Adrenal gland (tissue), 12 donors: ENCODE results near the gene RAB5IF. TPM values are rescaled to one million over a fixed set of nuclear protein-coding genes. Genes with fewer than 3 reads are reported as not detected.

ENCODE experiments used
- DNase-seq, 7 donors: peaks; one replicate each; pipeline ENCODE4 v3.0.0-alpha.2; 2019 to 2020
- H3K27ac ChIP-seq, 5 donors: fragments of 200-600 bp; sonication (generic) in 4 of 5; 1 replicate in 3 of 5; 2 replicates in 2 of 5; pipeline versions ENCODE4 v1.5.1 to v1.8.0; 2016 to 2020; ENCODE audit warnings: mild to moderate bottlenecking in 1 of 5
- H3K27me3 ChIP-seq: fragments of 200-600 bp; 2 replicates; pipeline ENCODE4 v1.8.0; 2021
- H3K36me3 ChIP-seq, 2 donors: fragments of 200-600 bp; replicated peaks in 1 of 2; 1 replicate in 1 of 2; 2 replicates in 1 of 2; pipeline versions ENCODE4 v1.5.1 to v1.8.0; 2018 to 2022
- H3K4me1 ChIP-seq, 2 donors: fragments of 200-600 bp; replicated peaks in 1 of 2; 1 replicate in 1 of 2; 2 replicates in 1 of 2; pipeline versions ENCODE4 v1.5.1 to v1.8.0; 2018 to 2021
- H3K4me3 ChIP-seq, 4 donors: fragments of 200-600 bp; sonication (generic) in 3 of 4; one replicate each; pipeline ENCODE4 v1.5.1; 2016 to 2018
- H3K9me3 ChIP-seq, 3 donors: fragments of 200-600 bp; sonication (generic) in 1 of 3; replicated peaks in 1 of 3; 1 replicate in 2 of 3; 2 replicates in 1 of 3; pipeline versions ENCODE4 v1.5.1 to v1.8.0; 2016 to 2021
- POLR2A ChIP-seq, 2 donors: fragments of 450-650 bp; IDR thresholded peaks; one replicate each; pipeline ENCODE4 v1.6.1; 2017; ENCODE audit warnings: antibody characterized with exemption in 2 of 2, mild to moderate bottlenecking in 2 of 2, moderate library complexity in 1 of 2
- WGBS, 4 donors: extraction: QIAGEN DNeasy Blood & Tissue Kit in 2 of 4; methylation state at CpG; one replicate each; pipeline versions ENCODE4 v1.1.5 to v1.1.7; 2013 to 2017; 5-methylcytosine and 5-hydroxymethylcytosine counted together
- intact Hi-C, 2 donors: fragments of 100-400 bp; cut with DNase I; formaldehyde crosslinking; loops; one replicate each; pipeline versions ENCODE4 v1.14.1 to v1.15.0; 2022 to 2023
- polyA plus RNA-seq, 3 donors: library from polyadenylated mRNA; stranded (reverse); fragments of 200-250 nt in 2 of 3; fragments of 350-450 nt in 1 of 3; fragmentation: Illumina TruSeq in 1 of 3; extraction: RNeasy Lipid Tissue Mini Kit (QIAGEN cat#74804) in 1 of 3; gene quantifications; one replicate each; pipeline ENCODE4 v1.2.3, GENCODE V29; 2013 to 2014
- total RNA-seq, 9 donors: library from RNA; depleted of rRNA in 4 of 9; stranded (reverse); fragments of >200 nt in 4 of 9; fragments of 120-200 nt in 1 of 9; fragmentation: NEBNext Ultra II Directional in 1 of 9; extraction: Animal tissue kit (Norgen Biotek cat#: 25700) in 1 of 9; gene quantifications; one replicate each; pipeline versions ENCODE4 v1.1.0 to v1.2.4, GENCODE V29; 2013 to 2023
- TF ChIP-seq, protein P1 (sequence below), 6 experiments: fragments of 450-650 bp in 4 of 6; fragments of 200-600 bp in 2 of 6; sonication (generic) in 1 of 6; IDR thresholded peaks; 1 replicate in 5 of 6; 2 replicates in 1 of 6; pipeline versions ENCODE4 v1.5.1 to v1.8.0; 2016 to 2021; ENCODE audit warnings: antibody characterized with exemption in 6 of 6, mild to moderate bottlenecking in 2 of 6, moderate library complexity in 1 of 6
- donor health status: healthy with polysubstance abuse.
- donor health status: Bipolar disorder and iron deficiency.
- donor health status: DM: yes; HTN: yes; CAD: no.
- donor health status: DM: no; HTN: no; CAD: no.
- donor health status: DM: no; HTN: no; CAD: no.
- donor health status: DM: yes; HTN: yes; CAD: no.

The RAB5IF gene
- total and polyA plus RNA-seq, 12 donors, result 44.9 to 196 (median 86.9) TPM

GRCh38 chr20:36623444-36623843 lies 17.9 kb downstream of the RAB5IF start:
- TF ChIP-seq, protein P1, sequence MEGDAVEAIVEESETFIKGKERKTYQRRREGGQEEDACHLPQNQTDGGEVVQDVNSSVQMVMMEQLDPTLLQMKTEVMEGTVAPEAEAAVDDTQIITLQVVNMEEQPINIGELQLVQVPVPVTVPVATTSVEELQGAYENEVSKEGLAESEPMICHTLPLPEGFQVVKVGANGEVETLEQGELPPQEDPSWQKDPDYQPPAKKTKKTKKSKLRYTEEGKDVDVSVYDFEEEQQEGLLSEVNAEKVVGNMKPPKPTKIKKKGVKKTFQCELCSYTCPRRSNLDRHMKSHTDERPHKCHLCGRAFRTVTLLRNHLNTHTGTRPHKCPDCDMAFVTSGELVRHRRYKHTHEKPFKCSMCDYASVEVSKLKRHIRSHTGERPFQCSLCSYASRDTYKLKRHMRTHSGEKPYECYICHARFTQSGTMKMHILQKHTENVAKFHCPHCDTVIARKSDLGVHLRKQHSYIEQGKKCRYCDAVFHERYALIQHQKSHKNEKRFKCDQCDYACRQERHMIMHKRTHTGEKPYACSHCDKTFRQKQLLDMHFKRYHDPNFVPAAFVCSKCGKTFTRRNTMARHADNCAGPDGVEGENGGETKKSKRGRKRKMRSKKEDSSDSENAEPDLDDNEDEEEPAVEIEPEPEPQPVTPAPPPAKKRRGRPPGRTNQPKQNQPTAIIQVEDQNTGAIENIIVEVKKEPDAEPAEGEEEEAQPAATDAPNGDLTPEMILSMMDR (IDR thresholded peaks at IDR 0.05), result no peak
- no peak for TF ChIP-seq POLR2A (IDR thresholded peaks at IDR 0.05)
- Histone ChIP-seq H3K4me3 (no peak overlapping the region), H3K9me3 (no peaks in the 10 kb centered on the region), H3K27me3 (no peaks in the 10 kb centered on the region), H3K27ac (no peak overlapping the region), H3K4me1 (no peaks in the 10 kb centered on the region), H3K36me3 (no peaks in the 10 kb centered on the region)
- whole genome bisulfite sequencing, 4 donors, result 86 to 93% (median 92%) methylated on average over 2 of the region's 2 CpGs
- intact Hi-C loops, result no loop called here
- DNase-seq, result no peak

GRCh38 chr20:36624068-36624943 lies 18.7 kb downstream of the RAB5IF start:
- intact Hi-C loops, result no loop called here
- WGBS, 4 donors, result 65 to 80% (median 72%) methylated on average over 13 to 14 of the region's 14 CpGs
- no peaks in the 10 kb centered on the region for H3K27me3 ChIP-seq
- no peak overlapping the region for H3K4me3 ChIP-seq
- TF ChIP-seq, protein P1 (IDR thresholded peaks at IDR 0.05), result no peak
- TF ChIP-seq POLR2A (IDR thresholded peaks at IDR 0.05), result no peak
- DNase-seq, result no peak
- H3K9me3 ChIP-seq, result no peaks in the 10 kb centered on the region
- no peak overlapping the region for H3K27ac ChIP-seq
- H3K36me3 ChIP-seq, result no peaks in the 10 kb centered on the region
- H3K4me1 ChIP-seq, result no peaks in the 10 kb centered on the region

DNA sequence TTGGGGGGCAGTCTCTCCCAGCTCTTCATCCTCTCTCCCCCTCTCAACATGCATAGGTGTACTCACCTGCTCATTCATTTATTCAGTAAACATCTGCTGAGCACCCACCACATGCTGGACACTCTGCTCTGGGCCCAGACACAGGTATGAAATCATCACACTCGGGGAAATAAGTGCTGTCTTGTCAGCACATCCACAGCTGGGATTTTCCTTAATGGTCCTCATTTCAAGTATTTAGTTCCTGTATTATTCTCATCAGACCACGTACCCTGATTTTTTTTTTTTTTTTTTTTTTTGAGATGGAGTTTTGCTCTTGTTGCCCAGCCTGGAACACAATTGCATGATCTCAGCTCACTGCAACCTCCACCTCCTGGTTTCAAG lies 19.4 kb downstream of the RAB5IF start:
- 83 to 95% (median 84%) methylated on average over 2 of the region's 2 CpGs for WGBS, 4 donors
- H3K4me3 ChIP-seq, result no peak overlapping the region
- no peaks in the 10 kb centered on the region for H3K4me1 ChIP-seq
- no peak overlapping the region for H3K27ac ChIP-seq
- intact Hi-C loops, result no loop called here
- DNase-seq, result no peak
- no peaks in the 10 kb centered on the region for H3K27me3 ChIP-seq
- H3K9me3 ChIP-seq, result no peaks in the 10 kb centered on the region
- no peaks in the 10 kb centered on the region for H3K36me3 ChIP-seq
- TF ChIP-seq, protein P1 (IDR thresholded peaks at IDR 0.05), result no peak
- TF ChIP-seq POLR2A (IDR thresholded peaks at IDR 0.05), result no peak

DNA sequence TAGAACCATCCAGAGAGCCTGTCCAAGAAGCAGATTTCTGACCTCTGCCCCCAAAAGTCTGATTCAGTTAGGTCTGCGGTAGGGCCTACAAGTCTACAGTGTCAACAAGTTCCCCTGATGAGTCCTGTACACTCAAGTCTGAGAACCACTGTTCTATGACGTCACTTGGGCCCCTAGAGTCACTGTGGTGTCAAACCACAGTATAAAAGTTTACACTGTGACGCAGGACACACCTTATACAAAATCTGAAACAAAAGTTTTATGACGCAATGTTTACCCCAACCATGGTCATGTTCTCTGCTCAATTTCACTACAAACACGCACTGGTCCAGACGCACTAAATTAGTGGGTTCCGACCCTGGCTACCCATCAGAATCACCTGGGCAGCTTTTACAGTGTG lies 22.5 kb downstream of the RAB5IF start:
- intact Hi-C loops, result no loop called here
- Histone ChIP-seq H3K27ac (no peak overlapping the region), H3K4me3 (no peak overlapping the region), H3K9me3 (no peaks in the 10 kb centered on the region), H3K27me3 (no peaks in the 10 kb centered on the region), H3K36me3 (no peaks in the 10 kb centered on the region), H3K4me1 (no peaks in the 10 kb centered on the region)
- 89 to 94% (median 89%) methylated on average over 7 of the region's 7 CpGs for WGBS, 4 donors
- DNase-seq, result no peak
- TF ChIP-seq, protein P1 (IDR thresholded peaks at IDR 0.05), result no peak
- TF ChIP-seq POLR2A (IDR thresholded peaks at IDR 0.05), result no peak
